ENCODE measurements around the gene OTP. TPM values are rescaled to one million over a fixed set of nuclear protein-coding genes. Genes with fewer than 3 reads are reported as not detected.
A peak's percentile ranks its signal among the peaks of the same experiment; 100 is the strongest.

The OTP gene
- total RNA-seq, 1 donor from 2014 or later, result not detected

- TF ChIP-seq CTCF (IDR thresholded peaks at IDR 0.05; ENCODE audit: unreplicated experiment), result no peak
- no peak for DNase-seq (ENCODE audit: low spot score in 2 of 2, unreplicated experiment in 2 of 2)
- Mint-ChIP-seq H3K9me3 (no peaks in the 10 kb centered on the region), H3K27ac (no peak overlapping the region), H3K27me3 (ENCODE audit: low read depth) (peaks cover 26% of the 10 kb centered on the region), H3K4me1 (no peaks in the 10 kb centered on the region), H3K36me3 (no peaks in the 10 kb centered on the region), H3K4me3 (no peak overlapping the region)
These were observed 24.1 kb upstream of the OTP start for GRCh38 chr5:77662635-77663034.

GRCh38 chr5:77658662-77659061, 20.1 kb upstream of the OTP start:
- no peaks in the 10 kb centered on the region for H3K4me1 Mint-ChIP-seq
- H3K27me3 Mint-ChIP-seq (ENCODE audit: low read depth), result peaks cover 61% of the 10 kb centered on the region
- no peak for TF ChIP-seq CTCF (IDR thresholded peaks at IDR 0.05; ENCODE audit: unreplicated experiment)
- H3K4me3 Mint-ChIP-seq, result no peak overlapping the region
- H3K27ac Mint-ChIP-seq, result no peak overlapping the region
- DNase-seq (ENCODE audit: low spot score in 2 of 2, unreplicated experiment in 2 of 2), result no peak
- no peaks in the 10 kb centered on the region for H3K36me3 Mint-ChIP-seq
- peaks cover 10% of the 10 kb centered on the region for H3K9me3 Mint-ChIP-seq

GRCh38 chr5:77651343-77651742, 12.8 kb upstream of the OTP start:
- peaks cover 7% of the 10 kb centered on the region for H3K9me3 Mint-ChIP-seq
- no peaks in the 10 kb centered on the region for H3K36me3 Mint-ChIP-seq
- TF ChIP-seq CTCF (IDR thresholded peaks at IDR 0.05; ENCODE audit: unreplicated experiment), result no peak
- H3K27ac Mint-ChIP-seq, result no peak overlapping the region
- no peak for DNase-seq (ENCODE audit: low spot score in 2 of 2, unreplicated experiment in 2 of 2)
- no peaks in the 10 kb centered on the region for H3K4me1 Mint-ChIP-seq
- peaks cover 96% of the 10 kb centered on the region for H3K27me3 Mint-ChIP-seq (ENCODE audit: low read depth)
- H3K4me3 Mint-ChIP-seq, result no peak overlapping the region

- no peaks in the 10 kb centered on the region for H3K4me1 Mint-ChIP-seq
- H3K36me3 Mint-ChIP-seq, result no peaks in the 10 kb centered on the region
- H3K27me3 Mint-ChIP-seq (ENCODE audit: low read depth), result peaks cover 96% of the 10 kb centered on the region
- H3K4me3 Mint-ChIP-seq, result no peak overlapping the region
- no peak for DNase-seq (ENCODE audit: low spot score in 2 of 2, unreplicated experiment in 2 of 2)
- H3K9me3 Mint-ChIP-seq, result peaks cover 4% of the 10 kb centered on the region
- no peak overlapping the region for H3K27ac Mint-ChIP-seq
- no peak for TF ChIP-seq CTCF (IDR thresholded peaks at IDR 0.05; ENCODE audit: unreplicated experiment)
These were observed 12.2 kb upstream of the OTP start for GRCh38 chr5:77650686-77651085.

- TF ChIP-seq CTCF (IDR thresholded peaks at IDR 0.05; ENCODE audit: unreplicated experiment), result no peak
- H3K27me3 Mint-ChIP-seq (ENCODE audit: low read depth), result peaks cover 98% of the 10 kb centered on the region
- no peak overlapping the region for H3K27ac Mint-ChIP-seq
- no peak for DNase-seq (ENCODE audit: low spot score in 2 of 2, unreplicated experiment in 2 of 2)
- no peaks in the 10 kb centered on the region for H3K36me3 Mint-ChIP-seq
- no peaks in the 10 kb centered on the region for H3K9me3 Mint-ChIP-seq
- peaks cover 2% of the 10 kb centered on the region for H3K4me1 Mint-ChIP-seq
- H3K4me3 Mint-ChIP-seq, result no peak overlapping the region
These were observed 11.3 kb upstream of the OTP start for GRCh38 chr5:77649776-77650175.

- H3K4me1 Mint-ChIP-seq, result peaks cover 8% of the 10 kb centered on the region
- H3K9me3 Mint-ChIP-seq, result no peaks in the 10 kb centered on the region
- H3K27ac Mint-ChIP-seq, result no peak overlapping the region
- no peak for DNase-seq (ENCODE audit: low spot score in 2 of 2, unreplicated experiment in 2 of 2)
- H3K27me3 Mint-ChIP-seq (ENCODE audit: low read depth), result peaks cover 98% of the 10 kb centered on the region
- no peak for TF ChIP-seq CTCF (IDR thresholded peaks at IDR 0.05; ENCODE audit: unreplicated experiment)
- no peaks in the 10 kb centered on the region for H3K36me3 Mint-ChIP-seq
- H3K4me3 Mint-ChIP-seq, result peak overlapping the region; percentile 13
These were observed 7.6 kb upstream of the OTP start for GRCh38 chr5:77645995-77646639.

Data from mesothelial cell of epicardium (in vitro differentiated cells).